Choroid plexus epithelial cell (primary cell): ENCODE measurements around the gene KCNIP1.

ENCODE experiments used
- DNase-seq: peaks from one replicate; pipeline ENCODE4 v3.0.0-alpha.2; 2010; ENCODE audit warnings: low read depth
- H3K4me3 ChIP-seq: 2 replicates; pipeline ENCODE4 v1.5.1; 2011; ENCODE audit warnings: low read depth, mild to moderate bottlenecking, control low read depth, low read length, moderate library complexity
- CTCF ChIP-seq: conservative IDR thresholded peaks from 2 replicates; pipeline ENCODE4 v1.5.1; 2011; ENCODE audit warnings: low read depth, mild to moderate bottlenecking, control low read depth, inconsistent platforms, low read length, moderate library complexity

Gene KCNIP1

GRCh38 chr5:170769898-170770416 is 266.1 kb downstream of the KCNIP1 start:
- TF ChIP-seq CTCF, result no peak
- H3K4me3 ChIP-seq, result no peak overlapping the region
- DNase-seq, result no peak

- no peak for TF ChIP-seq CTCF
- no peak overlapping the region for H3K4me3 ChIP-seq
- no peak for DNase-seq
These were observed 267.7 kb downstream of the KCNIP1 start for GRCh38 chr5:170771496-170771895.

- no peak for TF ChIP-seq CTCF
- no peak for DNase-seq
- H3K4me3 ChIP-seq, result no peak overlapping the region
These were observed 269.5 kb downstream of the KCNIP1 start for GRCh38 chr5:170773024-170773985.

GRCh38 chr5:170774831-170775230 is 271.0 kb downstream of the KCNIP1 start:
- TF ChIP-seq CTCF, result no peak
- H3K4me3 ChIP-seq, result no peak overlapping the region
- no peak for DNase-seq

- no peak for DNase-seq
- H3K4me3 ChIP-seq, result no peak overlapping the region
- TF ChIP-seq CTCF, result no peak
These were observed 278.1 kb downstream of the KCNIP1 start for GRCh38 chr5:170781946-170782345.

- no peak for DNase-seq
- TF ChIP-seq CTCF, result no peak
- H3K4me3 ChIP-seq, result no peak overlapping the region
These were observed 278.6 kb downstream of the KCNIP1 start for GRCh38 chr5:170782438-170782837.
